Kasumi-1 (cell line): ENCODE measurements around the gene MRM3.
"Not testable (repeated sequence)": the region's sequence is repeated elsewhere in the genome, so short reads cannot be mapped to it uniquely, and the experiment has no call there.

ENCODE experiments used
- DNase-seq, 2 experiments: peaks; one replicate each; lab custom pipeline; 2025; lab: John Stamatoyannopoulos, UW

MRM3 gene

DNA sequence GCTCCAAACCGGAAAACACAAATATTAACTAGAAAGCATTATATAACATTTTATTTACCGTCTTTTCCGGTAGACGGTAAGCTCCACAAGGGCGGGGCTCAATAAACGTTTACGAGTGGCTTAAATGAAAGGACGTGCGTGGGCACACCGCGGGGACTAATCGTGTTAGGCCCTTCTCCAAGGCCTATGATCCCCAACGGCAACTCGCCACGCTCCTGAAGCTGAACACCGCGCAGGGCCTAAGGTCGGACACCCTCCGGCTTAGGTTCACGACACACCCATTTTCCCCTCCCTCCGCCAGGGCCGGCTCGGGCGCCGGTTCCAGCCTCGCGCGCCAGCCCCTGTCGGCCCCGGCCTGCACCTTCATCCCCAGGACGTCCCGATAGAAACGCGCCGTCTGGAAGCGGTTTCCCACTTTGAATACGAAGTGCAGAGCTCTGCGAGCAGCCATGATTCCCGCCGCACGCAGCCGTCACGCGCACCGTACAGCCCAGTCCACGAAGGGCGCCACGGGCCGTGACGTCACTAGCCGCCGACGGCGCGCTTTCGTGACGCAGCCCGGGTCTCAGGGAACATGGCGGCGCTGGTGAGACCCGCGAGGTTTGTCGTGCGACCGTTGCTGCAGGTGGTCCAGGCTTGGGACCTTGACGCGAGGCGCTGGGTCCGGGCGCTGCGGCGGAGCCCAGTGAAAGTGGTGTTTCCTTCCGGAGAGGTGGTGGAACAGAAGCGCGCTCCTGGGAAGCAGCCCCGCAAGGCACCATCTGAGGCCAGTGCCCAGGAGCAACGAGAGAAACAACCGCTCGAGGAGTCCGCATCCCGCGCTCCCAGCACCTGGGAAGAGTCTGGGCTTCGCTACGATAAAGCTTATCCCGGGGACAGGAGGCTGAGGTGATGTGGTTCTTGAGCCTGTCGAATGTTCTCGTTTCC is at the start of gene MRM3, which contains the start of gene GLOD4:
Gene MRM3 (plus strand): TSS at position 549 of the 927 bp plus-strand sequence. CDS start 26 bp downstream, at position 575.
Gene GLOD4 (minus strand): TSS at position 476 of the 927 bp plus-strand sequence. CDS start 25 bp downstream, at position 451.
- DNase-seq, result peak; percentile 25 to 50

DNA sequence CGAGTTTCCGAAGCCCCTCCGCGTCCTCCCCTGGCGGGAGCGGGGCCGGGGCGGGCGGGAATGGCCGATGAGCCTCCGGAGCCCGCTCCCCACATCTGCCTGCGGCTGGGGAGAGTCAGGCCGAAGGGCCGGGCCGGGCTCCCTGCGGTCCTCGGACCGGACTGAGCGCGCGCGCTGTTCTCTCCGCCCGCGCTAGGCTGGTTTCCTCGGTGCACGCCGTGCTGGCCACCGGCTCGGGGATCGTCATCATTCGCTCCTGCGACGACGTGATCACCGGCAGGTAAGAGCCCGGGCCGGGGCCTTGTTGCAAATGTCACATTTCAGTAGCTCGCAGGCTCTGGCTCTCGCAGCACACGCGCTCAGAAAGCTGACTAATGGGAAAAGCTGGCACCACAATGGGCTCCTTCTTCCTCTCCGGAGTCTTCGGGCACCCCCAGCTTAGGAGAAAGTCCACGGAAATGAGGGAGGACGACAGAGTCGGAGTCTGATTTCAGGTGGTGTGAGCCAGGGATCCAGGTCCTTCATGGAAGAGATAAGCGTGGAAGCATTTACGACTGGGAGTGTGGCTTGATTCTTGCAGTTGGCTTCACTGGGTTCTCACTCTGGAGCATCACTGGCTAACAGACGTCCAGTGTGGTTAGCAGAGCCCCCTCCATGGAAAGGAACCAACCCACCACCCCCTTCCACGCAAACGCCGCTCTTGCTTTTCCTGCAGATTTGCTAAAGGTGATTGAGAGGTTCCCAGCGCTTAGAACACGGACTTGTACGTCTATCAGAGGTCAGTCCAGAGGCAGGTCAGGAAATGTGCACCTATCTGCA is 49.0 kb upstream of the MRM3 start:
- no peak for DNase-seq

- DNase-seq, result no peak
Observed at GRCh38 chr17:733743-734142, 48.4 kb upstream of the MRM3 start.

DNA sequence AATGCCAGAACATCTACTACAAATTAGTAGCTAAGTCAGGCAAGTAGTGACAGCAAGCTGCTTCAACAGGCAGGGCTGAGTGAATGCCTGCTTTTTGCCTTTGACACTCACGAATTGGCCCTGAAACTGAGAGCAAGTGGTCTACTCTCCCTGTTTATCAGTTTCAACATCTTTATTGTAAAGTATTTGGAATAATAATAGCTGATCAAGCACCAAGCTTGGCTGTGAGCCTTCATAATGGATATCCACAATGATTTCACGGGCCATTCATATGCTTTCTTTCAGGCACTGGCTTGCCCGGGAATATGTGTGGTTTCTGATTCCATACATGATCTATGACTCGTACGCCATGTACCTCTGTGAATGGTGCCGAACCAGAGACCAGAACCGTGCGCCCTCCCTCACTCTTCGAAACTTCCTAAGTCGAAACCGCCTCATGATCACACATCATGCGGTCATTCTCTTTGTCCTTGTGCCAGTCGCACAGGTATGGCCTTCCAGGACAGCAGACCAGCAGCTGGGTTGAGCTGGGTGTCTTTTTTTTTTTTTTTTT is 44.5 kb upstream of the MRM3 start:
- DNase-seq, result no peak

GRCh38 chr17:740240-741017 is 41.7 kb upstream of the MRM3 start:
- peak; percentile 72 to 79 for DNase-seq

DNA sequence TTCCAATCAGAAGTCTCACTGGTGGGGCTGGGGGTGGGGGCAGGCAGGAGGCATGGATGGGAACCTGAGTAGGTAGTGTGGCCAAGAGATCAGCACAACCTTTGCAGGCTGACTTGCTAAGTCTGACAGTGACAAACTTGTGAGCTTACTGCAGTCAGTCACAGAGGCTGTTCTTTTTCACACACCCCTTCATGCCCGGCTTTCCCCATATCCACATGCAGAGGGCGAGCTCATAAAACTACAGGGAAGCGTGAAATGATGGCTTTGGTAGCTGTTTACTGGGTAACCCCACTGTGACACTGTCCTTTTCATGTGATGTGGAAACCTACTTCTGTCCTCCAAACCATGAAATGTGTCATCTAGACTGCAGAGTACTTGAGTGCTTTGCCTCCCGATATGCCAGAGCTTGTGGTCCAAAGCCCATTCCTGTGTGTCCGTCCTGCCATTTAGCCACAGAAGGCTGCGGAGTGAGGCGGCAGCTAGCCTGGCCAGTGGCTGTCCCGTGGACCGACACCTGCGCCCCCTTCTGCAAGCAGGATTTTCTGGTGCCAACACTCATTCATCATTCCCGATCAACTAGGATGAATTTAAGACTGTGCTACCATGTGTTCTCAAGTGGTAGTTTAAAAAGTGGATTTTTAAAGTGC is 39.9 kb upstream of the MRM3 start:
- no peak for DNase-seq

DNA sequence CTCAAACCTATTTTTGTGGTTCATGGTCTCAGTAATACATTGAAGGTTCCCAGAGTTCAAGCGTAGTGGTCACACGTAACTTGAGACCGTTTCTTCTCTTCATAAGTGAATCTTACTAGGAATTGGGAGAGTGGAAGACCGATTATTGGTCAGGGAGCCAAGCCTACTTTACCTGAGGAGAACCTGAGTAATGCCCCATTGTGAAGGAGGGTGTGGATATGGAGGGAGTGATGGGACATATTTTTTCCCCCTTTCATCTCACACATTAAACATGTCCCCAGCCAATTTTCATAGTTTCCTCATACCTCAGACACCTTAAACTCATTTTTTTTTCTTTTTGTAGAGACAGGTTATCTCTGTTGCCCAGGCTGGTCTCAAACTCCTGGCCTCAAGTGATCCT is 39.0 kb upstream of the MRM3 start:
- no peak for DNase-seq

DNA sequence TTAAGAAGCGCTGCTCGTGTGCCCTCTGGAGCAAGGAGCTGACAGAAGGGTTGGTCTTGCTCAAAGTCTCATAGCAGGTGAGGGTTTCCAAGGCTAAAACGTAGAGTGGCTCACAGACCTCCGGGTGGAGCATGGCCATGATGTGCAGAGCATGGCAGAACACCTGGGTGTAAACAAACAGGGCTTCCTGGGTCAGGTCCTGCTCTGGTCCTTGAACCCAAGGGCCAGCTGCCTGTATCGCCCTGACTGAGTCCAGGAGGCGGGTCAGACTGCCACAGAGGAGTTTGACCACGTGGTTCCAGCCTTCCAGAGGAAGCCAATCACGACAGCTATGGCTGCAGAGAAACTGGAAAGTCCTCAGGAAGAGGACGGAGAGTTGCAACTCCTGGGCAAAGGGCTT is 37.2 kb upstream of the MRM3 start:
- no peak for DNase-seq

DNA sequence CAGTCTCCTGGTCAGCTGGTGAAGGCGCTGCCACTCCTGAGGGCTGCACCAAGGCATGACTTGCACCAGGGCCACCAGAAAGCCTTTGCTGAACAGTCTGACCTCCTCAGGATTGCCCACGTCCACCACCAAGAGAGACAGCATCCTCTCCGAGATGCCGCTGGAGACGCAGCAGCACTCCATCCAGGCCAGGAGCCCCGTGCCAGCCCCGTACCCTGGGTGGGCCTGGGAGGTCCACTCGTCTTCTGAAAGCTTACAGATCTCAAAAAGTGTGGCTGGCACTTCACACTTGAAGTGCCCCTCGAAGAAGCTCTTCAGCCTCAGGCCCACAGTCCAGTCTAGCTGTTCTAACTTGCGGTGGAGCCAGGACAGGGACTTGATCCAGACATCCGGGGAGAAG is 36.7 kb upstream of the MRM3 start:
- DNase-seq, result no peak

DNA sequence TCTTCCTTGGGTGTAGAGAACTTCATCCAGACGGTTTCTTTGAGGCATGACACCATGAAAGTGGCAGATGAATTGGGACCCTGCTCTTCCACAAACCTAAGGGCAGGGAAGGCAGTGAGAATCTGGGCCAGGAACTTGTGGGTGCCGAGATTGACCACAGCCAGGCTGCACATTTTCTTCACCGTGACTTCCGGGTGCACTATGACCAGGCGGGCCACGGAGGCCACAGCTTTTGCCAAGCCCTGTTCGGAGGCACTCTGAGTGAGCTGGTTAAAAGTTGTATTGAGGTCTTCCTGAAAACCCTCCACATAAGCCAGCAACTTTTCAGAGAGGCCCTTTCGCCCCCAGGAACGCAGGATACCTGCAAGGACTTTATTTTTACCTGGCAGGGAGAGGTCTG is 36.0 kb upstream of the MRM3 start:
- no peak for DNase-seq

DNA sequence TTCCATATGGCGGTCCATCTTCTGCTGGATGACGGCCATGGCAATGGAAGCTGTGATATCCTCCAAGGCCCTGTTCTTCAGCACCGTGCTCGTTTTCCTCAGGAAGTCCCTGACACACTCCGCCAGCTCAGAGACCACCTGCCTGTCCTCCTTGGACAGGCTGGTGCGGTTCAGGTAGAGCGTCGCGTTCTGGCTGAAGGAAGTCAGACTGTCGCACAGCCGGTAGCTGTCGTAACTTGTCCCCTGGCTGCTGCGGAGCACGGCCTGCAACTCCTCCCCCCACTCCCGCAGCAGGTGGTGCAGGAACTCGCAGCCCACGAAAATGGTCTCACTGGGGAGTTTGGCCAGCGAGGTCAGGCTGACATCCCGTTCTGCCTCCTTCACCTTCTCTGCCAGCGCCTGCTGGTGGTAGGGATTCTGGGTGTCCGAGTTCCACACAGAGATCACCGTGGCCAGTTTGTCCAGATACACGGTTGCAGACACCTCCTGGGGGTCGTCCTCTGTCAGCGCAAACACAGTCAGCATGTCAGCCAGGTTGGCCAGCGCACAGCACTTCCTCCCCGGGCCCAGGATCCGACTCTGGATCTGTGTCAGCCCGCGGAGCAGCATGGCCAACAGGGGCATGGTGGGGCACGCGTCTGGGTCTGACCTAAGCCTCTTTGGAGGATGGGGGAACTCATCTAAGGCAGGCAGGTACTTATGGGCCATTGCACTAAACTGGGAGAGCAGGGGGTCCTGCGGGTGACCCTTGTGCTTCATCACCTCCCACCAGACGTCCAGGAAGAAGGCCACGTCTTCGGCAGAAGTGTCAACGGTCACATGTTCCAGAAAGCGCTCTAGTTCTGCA is 35.1 kb upstream of the MRM3 start:
- no peak for DNase-seq

GRCh38 chr17:748604-749003 is 33.5 kb upstream of the MRM3 start:
- DNase-seq, result not testable (repeated sequence)

DNA sequence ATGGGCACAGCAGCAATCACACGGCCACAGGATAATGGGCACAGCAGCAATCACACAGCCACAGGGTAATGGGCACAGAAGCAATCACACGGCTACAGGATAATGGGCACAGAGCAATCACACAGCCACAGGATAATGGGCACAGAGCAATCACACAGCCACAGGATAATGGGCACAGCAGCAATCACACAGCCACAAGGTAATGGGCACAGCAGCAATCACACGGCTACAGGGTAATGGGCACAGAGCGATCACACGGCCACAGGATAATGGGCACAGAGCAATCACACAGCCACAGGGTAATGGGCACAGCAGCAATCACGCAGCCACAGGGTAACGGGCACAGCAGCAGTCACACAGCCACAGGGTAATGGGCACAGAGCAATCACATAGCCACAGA is 32.8 kb upstream of the MRM3 start:
- not testable (repeated sequence) for DNase-seq

DNA sequence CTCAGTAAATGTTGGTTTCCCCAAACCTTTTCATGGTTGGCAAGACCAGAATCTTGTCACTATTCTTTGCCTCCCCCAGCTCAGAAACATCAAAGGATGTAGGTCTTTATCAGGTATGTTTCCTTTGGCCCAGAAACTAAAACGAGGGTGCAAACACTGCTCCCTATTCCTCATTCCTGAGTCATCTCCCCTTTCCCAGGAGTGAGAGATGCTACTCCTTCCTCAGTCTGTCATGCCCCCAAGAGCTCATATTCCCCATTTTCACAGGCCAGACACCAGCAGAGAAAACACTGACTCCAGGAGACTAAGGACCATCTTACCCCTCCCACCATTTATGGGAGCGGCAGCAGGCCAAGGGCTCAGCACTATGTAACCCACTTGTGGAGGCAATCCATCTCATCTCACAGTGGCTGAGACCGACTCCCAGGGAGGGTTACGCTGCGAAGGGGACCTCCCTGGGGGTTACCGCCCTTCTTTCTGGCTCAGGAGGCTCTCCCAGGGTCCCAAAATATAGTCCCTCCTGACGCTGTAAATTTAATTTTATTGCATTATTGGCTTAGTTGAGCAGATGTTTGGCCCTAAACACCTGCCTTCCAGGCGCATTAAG is 31.6 kb upstream of the MRM3 start:
- DNase-seq, result no peak

GRCh38 chr17:751269-752001 is 30.7 kb upstream of the MRM3 start:
- no peak for DNase-seq

- DNase-seq, result peak; percentile 41 to 47
Observed at GRCh38 chr17:752002-752619, 30.0 kb upstream of the MRM3 start, which contains the start of gene GEMIN4. Gene GEMIN4 (minus strand): TSS chr17:752264. CDS start chr17:752142, 122 bp downstream.

DNA sequence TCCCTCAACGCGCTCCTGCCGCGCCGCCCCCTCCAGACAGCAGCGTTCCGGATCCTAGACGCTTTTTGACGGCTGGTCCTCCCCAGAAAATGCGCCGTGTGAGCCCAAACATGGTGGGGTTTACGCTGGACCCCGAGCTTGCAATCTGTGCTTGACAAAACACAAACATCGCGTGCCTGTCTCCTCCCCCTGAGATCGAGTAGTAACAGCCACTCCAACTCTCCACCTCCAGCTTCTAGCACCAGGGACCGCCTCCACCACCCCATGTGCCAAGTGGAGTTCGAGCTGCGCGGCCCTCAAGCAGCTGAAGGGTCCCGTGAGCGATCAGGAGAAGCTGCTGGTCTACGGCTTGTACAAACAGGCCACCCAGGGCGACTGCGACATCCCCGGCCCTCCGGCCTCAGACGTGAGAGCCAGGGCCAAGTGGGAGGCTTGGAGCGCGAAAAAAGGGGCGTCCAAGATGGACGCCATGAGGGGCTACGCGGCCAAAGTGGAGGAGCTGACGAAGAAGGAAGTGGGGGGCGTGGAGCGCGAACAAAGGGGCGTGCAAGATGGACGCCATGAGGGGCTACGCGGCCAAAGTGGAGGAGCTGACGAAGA is 29.4 kb upstream of the MRM3 start:
- DNase-seq, result no peak

- no peak for DNase-seq
Observed at GRCh38 chr17:753418-753817, 28.7 kb upstream of the MRM3 start.
